LoVo (cell line): ENCODE measurements around the gene HOXC12.

Source experiments
- DNase-seq: peaks from one replicate; pipeline ENCODE4 v3.0.0-alpha.2; 2016; ENCODE audit warnings: low spot score

The HOXC12 gene

GRCh38 chr12:53941187-53941586, 13.5 kb upstream of the HOXC12 start:
- DNase-seq = no peak

GRCh38 chr12:53941750-53942149, 13.0 kb upstream of the HOXC12 start:
- no peak for DNase-seq

GRCh38 chr12:53942467-53942997, 12.2 kb upstream of the HOXC12 start:
- no peak for DNase-seq

- DNase-seq = no peak
Measured at GRCh38 chr12:53944209-53944608, 10.5 kb upstream of the HOXC12 start.

GRCh38 chr12:53944907-53945847, 9.5 kb upstream of the HOXC12 start:
- DNase-seq = no peak

GRCh38 chr12:53947743-53948142, 7.0 kb upstream of the HOXC12 start:
- no peak for DNase-seq

- no peak for DNase-seq
Measured at GRCh38 chr12:53948650-53949593, 5.8 kb upstream of the HOXC12 start.

- DNase-seq = no peak
Measured at GRCh38 chr12:53949631-53950436, 4.9 kb upstream of the HOXC12 start.

GRCh38 chr12:53950437-53950773, 4.3 kb upstream of the HOXC12 start:
- DNase-seq = no peak

GRCh38 chr12:53950789-53951576, 3.7 kb upstream of the HOXC12 start:
- DNase-seq = no peak

- no peak for DNase-seq
Measured at GRCh38 chr12:53951577-53952334, 2.9 kb upstream of the HOXC12 start.

- no peak for DNase-seq
Measured at GRCh38 chr12:53952335-53952694, 2.4 kb upstream of the HOXC12 start.

- peak; percentile 76 for DNase-seq
Measured at GRCh38 chr12:53952871-53953734, 1.6 kb upstream of the HOXC12 start.

- no peak for DNase-seq
Measured at GRCh38 chr12:53953831-53954693, 641 bp upstream of the HOXC12 start.

- no peak for DNase-seq
Measured at GRCh38 chr12:53955036-53955775, 503 bp downstream of the HOXC12 start.

- DNase-seq = no peak
Measured at GRCh38 chr12:53955776-53956250, 1.1 kb downstream of the HOXC12 start.

- DNase-seq = peak; percentile 49
Measured at GRCh38 chr12:53956251-53956887, 1.7 kb downstream of the HOXC12 start.
